ENCODE measurements around the gene SPDYE6.
"Not testable (repeated sequence)": the region's sequence is repeated elsewhere in the genome, so short reads cannot be mapped to it uniquely, and the experiment has no call there.

Gene SPDYE6

DNA sequence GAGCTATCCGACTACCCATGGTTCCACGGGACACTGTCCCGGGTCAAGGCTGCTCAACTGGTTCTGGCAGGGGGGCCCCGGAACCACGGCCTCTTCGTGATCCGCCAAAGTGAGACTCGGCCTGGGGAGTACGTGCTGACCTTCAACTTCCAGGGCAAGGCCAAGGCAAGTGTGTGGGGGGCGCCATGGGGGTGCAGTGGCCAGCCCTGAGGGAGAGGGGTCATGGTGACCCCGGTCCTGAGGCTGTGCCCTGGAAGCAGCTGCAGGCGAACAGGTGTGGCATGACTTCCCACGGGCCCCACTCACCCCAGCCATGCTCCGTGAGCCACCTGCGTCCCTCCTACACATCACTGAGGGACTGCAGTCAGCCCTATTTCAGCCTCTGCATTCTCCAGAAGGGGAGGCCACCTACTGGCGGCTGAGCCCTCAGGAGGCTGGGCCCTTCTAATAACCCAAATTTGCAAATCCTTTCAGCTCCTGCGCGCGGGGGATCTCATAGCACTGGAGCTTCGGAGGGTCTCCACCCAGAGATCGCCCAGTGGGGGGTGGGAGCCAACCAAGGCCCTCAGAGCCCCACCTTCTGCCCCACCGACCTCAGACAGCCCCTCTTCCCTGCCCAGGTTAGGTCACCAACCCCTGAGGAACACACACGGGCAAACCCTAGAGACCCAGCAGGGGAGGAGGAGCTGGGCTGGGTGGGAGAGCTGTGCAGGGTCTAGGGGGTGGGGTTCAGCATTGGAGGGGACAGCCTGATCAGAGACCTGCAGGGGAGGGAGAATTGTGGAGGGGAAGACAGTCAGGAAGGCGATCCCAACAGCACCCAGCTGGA, 38.8 kb downstream of the SPDYE6 start:
- DNase-seq, result no peak

DNA sequence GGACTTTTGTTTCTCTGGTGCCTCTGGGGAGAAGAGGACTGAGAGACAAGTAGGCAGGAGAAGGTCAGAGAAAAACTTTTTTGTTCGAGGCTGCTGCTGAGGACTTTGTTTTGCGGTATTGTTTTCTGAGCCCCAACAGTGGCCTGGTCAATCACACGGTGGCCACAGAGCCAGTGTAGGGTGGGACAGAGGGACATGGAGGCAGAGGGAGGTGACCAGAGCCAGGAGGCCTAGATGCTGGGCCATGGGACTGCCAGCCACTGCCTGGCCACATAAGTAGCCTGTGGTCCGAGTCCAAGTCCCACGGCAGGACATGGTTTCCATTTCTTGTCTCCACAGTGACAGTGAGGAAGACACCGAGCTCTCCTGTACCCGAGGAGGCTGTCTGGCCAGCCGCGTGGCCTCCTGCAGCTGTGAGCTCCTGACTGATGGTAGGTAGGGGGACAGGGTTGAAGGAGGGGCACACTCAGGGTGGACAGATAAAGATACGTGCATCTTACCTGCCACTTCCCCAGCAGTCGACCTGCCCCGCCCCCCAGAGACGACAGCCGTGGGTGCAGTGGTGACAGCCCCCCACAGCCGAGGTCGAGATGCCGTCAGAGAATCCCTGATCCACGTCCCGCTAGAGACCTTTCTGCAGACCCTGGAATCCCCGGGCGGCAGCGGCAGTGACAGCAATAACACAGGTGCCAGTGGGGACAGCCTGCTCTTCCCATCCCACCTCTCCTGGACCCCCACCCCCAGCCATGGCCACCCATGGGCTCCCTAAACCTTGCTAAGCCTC, 42.1 kb downstream of the SPDYE6 start:
- DNase-seq, result no peak

DNA sequence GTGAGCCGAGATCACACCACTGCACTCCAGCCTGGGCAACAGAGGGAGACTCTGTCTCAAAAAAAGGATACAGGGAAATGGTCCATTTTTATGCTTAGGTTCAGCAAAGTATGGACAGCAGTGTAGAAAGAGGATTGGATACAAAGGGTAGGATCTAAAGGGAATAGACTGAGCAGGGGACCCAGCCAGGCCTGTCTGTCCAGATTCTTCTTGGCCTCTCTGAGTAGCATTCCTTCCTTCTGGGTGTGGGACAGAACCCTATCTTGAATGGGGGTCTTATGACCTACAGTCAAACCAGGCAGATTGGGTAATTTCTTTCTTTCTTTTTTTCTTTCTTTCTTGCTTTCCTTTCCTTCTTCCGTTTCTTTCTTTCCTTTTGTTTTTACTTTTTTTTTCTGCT, 43.9 kb downstream of the SPDYE6 start:
- no peak for DNase-seq

DNA sequence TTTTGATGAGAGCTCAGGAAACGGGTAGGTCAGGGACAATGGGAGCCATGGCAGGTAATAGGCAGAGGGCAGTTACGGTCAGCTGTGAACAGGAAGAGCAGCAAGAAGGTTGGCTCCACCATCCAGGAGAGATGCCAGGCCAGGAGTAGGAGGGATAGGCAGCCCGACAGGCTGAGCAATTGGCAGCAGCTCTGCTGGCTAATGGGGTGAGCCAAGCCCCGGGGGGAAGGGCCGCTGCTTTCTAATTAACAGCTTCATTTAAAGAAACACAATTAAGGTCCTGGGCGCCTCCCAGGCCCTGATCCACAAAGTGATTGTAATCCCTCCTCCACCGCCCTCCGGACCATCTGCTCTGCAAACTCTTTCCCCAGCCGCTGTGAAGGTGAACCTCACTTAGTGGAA, 45.8 kb downstream of the SPDYE6 start:
- DNase-seq, result no peak

DNA sequence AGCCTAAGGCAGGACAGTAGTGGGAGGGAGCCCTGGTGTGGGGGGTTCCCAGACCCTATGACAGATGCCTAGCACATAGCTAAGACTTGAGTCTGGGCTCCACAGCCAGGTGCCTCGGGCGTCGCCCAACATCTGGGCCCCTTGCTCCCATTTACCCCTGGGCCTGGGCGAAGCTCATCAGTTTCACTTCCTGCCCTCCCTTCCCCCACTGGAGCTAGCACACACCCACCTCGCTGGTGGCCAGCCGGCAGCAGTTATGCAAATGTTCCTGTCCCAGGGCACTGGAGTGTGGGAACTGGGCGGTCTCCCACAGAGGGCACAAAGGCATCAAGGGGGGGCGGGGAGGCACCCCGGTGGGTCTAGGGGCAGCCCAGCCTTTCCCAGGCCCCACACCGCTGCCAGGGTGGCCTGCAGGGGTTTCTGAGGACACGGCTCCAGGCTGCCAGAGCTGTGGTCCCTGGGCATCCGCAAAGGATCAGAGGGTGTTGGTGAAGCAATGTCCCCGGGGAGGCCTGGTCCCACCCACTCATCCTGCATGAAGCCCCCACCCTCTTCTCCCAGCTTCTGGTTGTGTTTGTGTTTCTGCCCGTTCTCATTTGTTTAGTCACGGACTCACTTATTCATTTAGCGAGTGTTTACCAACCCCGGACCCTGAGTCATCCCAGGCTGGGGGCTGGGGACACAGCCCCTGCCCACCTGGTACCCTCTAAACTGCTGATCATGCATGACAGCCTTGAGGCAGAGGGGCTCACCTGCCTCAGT, 49.1 kb downstream of the SPDYE6 start:
- no peak for DNase-seq

DNA sequence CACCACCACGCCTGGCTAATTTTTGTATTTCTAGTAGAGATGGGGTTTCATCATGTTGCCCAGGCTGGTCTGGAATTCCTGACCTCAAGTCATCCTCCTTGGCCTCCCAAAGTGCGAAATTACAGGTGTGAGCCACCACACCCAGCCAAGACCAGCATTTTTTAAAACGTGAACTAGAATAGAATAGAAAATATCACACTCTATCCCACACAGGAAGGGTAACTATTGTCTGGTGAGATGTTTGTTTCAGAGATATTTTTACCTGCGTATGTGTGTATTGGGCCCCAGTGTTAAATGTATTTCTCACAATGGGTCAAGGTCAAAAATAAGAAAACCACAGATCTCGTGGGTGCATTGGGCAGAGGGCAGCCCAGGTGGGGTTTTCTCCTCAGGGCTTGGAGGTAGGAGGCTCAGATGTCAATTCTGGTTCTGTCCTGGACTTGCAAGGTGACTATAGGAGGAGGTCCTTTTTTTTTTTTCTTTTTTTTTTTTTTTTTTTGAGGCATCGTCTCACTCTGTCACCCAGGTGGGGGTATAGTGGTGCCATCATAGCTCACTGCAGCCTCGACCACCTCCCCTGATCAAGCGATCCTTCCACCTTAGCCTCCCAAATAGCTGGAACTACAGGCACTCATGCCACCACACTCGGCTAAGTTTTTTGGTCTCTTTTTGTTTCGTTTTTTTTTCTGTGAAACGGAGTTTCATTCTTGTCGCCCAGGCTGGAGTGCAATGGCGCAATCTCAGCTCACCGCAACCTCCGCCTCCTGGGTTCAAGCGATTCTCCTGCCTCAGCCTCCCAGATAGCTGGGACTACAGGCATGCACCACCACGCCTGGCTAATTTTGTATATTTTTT, 50.6 kb downstream of the SPDYE6 start:
- DNase-seq, result no peak

DNA sequence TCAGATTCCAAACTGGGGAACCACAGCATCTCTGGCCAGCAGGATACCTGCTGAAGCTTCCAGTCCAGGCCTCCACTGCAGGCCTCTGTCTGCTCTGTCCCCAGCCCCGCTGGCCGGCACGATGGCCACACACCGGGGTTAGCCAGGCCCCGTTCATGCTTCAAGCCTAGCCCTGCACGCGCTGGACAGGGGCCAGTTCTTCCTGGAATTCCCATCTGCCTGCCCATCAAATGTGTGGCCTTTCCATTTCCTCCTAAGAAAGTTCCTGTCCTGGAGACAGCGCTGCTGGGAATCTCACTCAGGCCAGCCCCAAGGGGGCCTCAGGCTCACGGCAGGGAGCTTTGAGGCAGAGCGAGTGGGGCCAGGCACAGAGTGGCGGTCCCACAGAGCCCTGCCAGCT, 51.6 kb downstream of the SPDYE6 start:
- no peak for DNase-seq

DNA sequence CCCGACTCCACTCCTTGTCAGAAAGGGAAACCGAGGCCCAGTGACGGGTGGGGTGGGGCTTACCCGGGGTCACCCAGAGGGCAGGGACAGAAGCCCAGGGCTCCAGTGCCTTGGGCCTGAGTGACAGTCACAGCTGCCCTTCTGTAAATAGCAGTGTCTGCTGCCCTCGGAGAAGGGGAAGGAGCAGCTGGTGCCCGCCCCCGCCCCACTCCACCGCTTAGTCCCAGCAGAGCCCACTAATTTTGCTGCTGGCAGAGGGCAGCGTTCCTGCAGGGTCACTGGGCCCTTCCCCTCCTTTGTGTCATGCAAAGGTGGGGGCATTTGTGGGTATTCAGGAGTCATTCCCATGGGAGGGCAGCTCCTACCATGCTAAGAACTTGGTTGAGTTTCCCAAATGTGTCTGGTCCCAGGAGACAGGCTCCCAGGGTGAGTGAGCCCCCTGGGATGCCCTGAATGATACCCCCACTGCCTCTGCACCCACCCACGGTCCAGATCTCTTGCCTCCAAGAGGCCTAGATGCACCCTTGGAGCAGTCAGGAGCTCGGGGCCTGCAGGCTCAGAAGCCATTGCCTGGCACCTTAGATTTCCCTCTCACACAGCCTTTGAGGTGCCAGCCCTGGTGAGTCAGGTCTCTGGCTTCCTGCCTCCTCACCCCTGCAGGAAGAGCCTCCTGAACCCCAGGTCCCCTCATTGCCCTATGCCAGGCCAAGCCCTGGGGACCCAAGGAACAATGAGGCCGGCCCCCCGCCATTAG, 52.4 kb downstream of the SPDYE6 start:
- no peak for DNase-seq

DNA sequence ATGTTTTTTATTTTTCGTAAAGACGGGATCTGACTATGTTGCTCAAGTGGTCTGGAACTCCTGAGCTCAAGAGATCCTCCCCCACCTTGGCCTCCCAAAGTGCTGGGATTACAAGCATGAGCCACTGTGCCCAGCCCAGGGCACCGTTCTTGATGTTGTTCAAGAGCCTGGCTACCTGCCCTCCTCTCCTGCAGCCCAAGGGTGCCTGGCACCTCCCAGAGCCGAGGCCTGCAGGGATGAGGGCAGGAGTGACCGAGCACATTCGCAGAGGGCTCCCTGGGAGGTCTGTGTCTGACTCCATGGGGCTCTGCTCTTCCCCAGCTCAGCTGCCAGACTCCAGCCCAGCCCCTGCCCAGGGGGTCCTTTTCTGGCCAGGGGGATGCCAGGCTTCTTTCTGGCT, 54.2 kb downstream of the SPDYE6 start:
- DNase-seq, result no peak

DNA sequence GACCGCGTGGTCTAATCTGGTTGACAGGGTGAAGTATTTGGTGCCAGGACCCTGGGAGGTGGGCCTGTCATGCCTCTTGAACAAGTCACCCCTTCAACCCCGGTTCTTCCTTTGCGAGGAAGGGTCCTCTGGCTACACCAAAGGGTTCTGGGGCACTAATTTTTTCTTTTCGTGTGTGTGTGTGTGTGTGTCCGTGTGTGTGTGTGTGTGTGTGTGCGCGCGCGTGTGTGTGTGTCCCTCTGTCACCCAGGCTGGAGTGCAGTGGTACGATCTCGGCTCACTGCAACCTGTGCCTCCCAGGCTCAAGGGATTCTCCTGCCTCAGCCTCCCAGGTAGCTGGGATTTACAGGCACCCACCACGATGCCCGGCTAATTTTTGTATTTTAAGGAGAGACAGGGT, 54.9 kb downstream of the SPDYE6 start:
- DNase-seq, result not testable (repeated sequence)

DNA sequence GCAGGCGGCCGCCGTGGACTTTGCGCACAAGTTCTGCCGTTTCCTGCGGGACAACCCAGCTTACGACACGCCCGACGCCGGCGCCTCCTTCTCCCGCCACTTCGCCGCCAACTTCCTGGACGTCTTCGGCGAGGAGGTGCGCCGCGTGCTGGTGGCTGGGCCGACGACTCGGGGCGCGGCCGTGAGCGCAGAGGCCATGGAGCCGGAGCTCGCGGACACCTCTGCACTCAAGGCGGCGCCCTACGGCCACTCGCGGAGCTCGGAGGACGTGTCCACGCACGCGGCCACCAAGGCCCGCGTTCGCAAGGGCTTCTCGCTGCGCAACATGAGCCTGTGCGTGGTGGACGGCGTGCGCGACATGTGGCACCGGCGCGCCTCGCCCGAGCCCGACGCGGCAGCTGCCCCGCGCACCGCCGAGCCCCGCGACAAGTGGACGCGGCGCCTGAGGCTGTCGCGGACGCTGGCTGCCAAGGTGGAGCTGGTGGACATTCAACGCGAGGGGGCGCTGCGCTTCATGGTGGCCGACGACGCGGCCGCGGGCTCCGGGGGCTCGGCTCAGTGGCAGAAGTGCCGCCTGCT, 55.5 kb downstream of the SPDYE6 start:
- DNase-seq, result no peak

DNA sequence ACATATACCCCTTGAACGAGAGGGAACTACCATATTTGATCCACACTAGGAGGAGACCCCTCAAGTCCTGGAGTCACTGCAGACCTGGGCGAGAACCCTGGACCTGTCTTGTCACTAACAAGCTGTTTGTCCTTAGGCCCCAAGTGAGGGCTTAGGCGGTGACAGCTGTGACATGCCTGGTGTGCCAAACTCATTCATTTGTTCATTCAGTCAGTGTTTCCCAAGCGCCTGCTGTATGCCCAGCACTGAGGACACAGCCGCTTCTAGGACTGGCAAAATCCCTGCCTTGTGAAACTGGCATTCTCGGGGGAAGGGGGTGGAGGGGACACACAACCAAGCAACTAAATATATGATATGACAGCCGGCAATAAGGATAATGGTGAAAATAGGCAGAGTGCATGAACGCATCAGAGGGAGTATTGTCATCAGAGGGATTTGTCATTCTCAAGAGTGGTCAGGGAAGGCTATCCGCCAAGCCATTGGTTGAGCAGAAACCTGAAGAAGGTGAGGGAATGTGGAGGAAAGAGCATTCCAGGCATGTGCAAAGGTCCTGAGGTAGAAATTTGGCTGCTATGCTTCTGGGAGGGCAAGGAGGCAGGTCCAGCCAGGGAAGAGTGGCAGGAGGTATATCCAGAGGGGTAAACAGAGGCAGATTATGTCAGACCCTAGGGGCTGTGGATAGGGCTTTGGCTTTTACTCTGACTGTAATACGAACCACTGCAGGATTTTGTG, 58.6 kb downstream of the SPDYE6 start:
- DNase-seq, result no peak

DNA sequence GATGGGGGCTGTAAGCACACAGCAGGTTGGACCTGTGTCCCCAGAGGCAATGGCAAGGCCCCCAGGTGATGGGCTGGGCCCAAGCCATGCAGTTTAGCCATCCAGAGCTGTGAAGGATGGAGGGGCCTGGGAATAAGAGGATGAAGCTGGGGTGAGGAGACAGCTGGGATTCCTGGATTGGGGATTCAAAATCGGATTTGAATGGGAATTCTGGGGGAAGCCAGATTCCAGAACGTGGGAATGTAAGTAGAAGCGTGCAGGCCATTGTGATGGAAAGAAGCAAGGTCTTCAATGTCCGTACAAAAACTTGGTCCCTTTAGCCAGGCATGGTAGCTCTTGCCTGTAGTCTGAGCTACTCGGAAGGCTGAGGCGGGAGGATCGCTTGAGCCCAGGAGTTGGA, 59.7 kb downstream of the SPDYE6 start:
- DNase-seq, result no peak

DNA sequence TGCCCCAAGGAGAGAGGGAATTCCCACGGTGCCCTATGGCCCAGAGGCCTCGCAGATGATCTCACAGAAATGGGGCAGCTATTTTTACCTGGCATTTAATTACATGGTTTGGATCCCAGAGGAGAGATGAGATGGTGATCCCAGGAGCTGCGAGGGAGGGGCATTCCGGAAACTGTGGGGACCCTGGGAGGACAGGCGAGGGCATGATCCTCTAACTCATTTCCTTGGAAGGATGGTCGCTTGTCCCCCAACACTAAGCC, 60.1 kb downstream of the SPDYE6 start:
- DNase-seq, result no peak
